Cardiac muscle cell (in vitro differentiated cells and primary cell): ENCODE data around the gene CERS6. TPM values are rescaled to one million over a fixed set of nuclear protein-coding genes. Genes with fewer than 3 reads are reported as not detected.

Experiments
- DNase-seq, 2 donors: peaks; one replicate each; pipeline versions ENCODE4 v3.0.0 to v3.0.0-alpha.2; 2010 to 2017; ENCODE audit warnings: low read depth in 1 of 2, low spot score in 1 of 2
- H3K27ac ChIP-seq: fragments of 200-600 bp; sonication (generic); 2 replicates; pipeline ENCODE4 v1.5.1; 2016
- H3K27me3 ChIP-seq: fragments of 200-600 bp; sonication (generic); 2 replicates; pipeline ENCODE4 v1.6.0; 2016; ENCODE audit warnings: control low read depth
- H3K36me3 ChIP-seq: fragments of 200-600 bp; sonication (generic); 2 replicates; pipeline ENCODE4 v1.5.1; 2016; ENCODE audit warnings: control low read depth
- H3K4me1 ChIP-seq: fragments of 200-600 bp; sonication (generic); 2 replicates; pipeline ENCODE4 v1.8.1; 2017; ENCODE audit warnings: low read depth, mild to moderate bottlenecking, mixed run types
- H3K4me3 ChIP-seq: fragments of 200-600 bp; sonication (generic); 2 replicates; pipeline ENCODE4 v1.5.1; 2016; ENCODE audit warnings: mild to moderate bottlenecking
- H3K9me3 ChIP-seq: fragments of 200-600 bp; sonication (generic); 2 replicates; pipeline ENCODE4 v1.5.1; 2017; ENCODE audit warnings: low read depth, mild to moderate bottlenecking, control low read depth
- polyA plus RNA-seq: library from polyadenylated mRNA; unstranded; fragments of >200 nt; fragmentation: Nextera tagmentation; extraction: Ambion mirVana; gene quantifications from 2 replicates; pipeline ENCODE4 v1.2.1, GENCODE V29; 2016
- total RNA-seq: library from RNA; depleted of rRNA; stranded (reverse); fragments of >200 nt; gene quantifications from 2 replicates; pipeline ENCODE4 v1.2.3, GENCODE V29; 2016
- TF ChIP-seq, protein P1 (sequence below): IDR thresholded peaks from 2 replicates; pipeline ENCODE4 v1.5.1; 2012; ENCODE audit warnings: low read depth, mild to moderate bottlenecking, low read length

CERS6 gene
- total and polyA plus RNA-seq, 2 experiments from 2014 or later: 17.1 to 26.6 TPM

DNA sequence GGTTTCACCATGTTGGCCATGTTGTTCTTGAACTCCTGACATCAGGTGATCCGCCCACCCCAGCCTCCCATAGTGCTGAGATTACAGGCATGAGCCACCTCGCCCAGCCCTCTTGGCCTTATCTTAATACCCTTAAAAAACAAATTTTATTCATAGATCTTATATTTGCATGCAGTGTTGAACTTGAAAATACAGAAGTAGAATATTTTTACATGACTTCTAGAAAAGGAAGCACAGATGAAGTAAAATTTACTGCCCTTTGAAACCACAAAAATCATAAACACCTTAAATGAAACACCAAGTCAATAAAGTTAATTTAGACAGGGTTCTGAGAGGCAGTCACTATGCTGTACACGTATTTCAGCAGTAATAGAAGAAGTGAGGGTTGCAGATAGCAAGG is 145.7 kb downstream of the CERS6 start:
- DNase-seq: no peak
- Histone ChIP-seq H3K36me3 (no peaks in the 10 kb centered on the region), H3K4me1 (peaks cover 22% of the 10 kb centered on the region), H3K27ac (no peak overlapping the region), H3K27me3 (no peaks in the 10 kb centered on the region), H3K4me3 (no peak overlapping the region), H3K9me3 (no peaks in the 10 kb centered on the region)
- TF ChIP-seq, protein P1, sequence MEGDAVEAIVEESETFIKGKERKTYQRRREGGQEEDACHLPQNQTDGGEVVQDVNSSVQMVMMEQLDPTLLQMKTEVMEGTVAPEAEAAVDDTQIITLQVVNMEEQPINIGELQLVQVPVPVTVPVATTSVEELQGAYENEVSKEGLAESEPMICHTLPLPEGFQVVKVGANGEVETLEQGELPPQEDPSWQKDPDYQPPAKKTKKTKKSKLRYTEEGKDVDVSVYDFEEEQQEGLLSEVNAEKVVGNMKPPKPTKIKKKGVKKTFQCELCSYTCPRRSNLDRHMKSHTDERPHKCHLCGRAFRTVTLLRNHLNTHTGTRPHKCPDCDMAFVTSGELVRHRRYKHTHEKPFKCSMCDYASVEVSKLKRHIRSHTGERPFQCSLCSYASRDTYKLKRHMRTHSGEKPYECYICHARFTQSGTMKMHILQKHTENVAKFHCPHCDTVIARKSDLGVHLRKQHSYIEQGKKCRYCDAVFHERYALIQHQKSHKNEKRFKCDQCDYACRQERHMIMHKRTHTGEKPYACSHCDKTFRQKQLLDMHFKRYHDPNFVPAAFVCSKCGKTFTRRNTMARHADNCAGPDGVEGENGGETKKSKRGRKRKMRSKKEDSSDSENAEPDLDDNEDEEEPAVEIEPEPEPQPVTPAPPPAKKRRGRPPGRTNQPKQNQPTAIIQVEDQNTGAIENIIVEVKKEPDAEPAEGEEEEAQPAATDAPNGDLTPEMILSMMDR: no peak

DNA sequence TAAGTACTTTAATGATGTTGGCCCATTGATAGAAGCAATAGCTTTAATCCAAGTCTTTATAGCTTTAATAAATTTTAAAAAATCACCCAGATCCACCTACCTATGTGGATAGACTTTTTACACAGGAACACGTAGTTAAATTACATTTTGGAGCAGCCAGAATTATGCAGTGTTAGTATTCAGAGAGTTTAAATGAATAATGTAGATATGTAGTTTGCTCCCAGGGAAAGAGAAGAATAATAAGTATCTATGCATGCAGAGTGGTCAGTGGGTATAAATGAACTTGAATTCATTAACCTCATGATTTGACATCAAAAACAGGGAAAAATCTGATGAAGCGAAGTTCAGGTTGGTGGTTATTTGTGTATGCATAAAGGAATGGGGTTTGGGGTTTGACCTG is 146.3 kb downstream of the CERS6 start:
- H3K4me1 ChIP-seq: peaks cover 21% of the 10 kb centered on the region
- H3K36me3 ChIP-seq: no peaks in the 10 kb centered on the region
- no peak for DNase-seq
- no peaks in the 10 kb centered on the region for H3K27me3 ChIP-seq
- TF ChIP-seq, protein P1: no peak
- H3K9me3 ChIP-seq: no peaks in the 10 kb centered on the region
- H3K4me3 ChIP-seq: no peak overlapping the region
- H3K27ac ChIP-seq: no peak overlapping the region

DNA sequence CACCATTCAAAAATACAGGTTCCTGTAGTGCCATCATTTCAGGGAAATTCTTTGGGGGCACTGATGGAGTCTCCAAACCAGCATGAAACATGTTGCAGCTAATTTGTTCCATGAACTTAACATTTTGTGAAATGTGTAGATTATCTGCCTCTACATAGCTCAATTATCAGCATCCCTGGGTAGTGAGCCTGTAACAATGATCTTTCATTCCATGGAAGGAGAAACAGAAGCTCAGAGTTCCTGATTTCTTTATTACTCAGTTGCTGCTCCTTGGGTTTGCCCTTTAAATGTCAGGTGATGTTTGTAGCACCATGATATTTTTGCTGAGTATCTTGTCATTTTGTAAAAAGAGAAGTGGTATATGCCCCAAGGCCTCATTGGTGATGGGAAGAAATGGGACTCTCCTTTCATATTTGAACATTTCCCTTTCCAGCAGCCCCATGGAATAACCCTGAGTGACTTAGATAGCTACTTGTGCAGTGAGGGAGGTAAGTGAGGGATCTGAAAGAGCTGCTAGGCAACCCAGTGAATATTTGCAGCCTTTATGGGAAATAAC is 146.9 kb downstream of the CERS6 start:
- H3K9me3 ChIP-seq: no peaks in the 10 kb centered on the region
- no peak for DNase-seq
- H3K27me3 ChIP-seq: no peaks in the 10 kb centered on the region
- TF ChIP-seq, protein P1: no peak
- no peak overlapping the region for H3K27ac ChIP-seq
- H3K36me3 ChIP-seq: no peaks in the 10 kb centered on the region
- H3K4me1 ChIP-seq: peaks cover 16% of the 10 kb centered on the region
- no peak overlapping the region for H3K4me3 ChIP-seq

- Histone ChIP-seq H3K4me1 (peaks cover 10% of the 10 kb centered on the region), H3K9me3 (no peaks in the 10 kb centered on the region), H3K27ac (no peak overlapping the region), H3K4me3 (no peak overlapping the region), H3K27me3 (no peaks in the 10 kb centered on the region), H3K36me3 (no peaks in the 10 kb centered on the region)
- peak in 1 of 2 donors; percentile 49 for DNase-seq
- TF ChIP-seq, protein P1: no peak
Measured at GRCh38 chr2:168603439-168603961, 147.4 kb downstream of the CERS6 start.

GRCh38 chr2:168604252-168604651 is 148.2 kb downstream of the CERS6 start:
- Histone ChIP-seq H3K27ac (no peak overlapping the region), H3K36me3 (no peaks in the 10 kb centered on the region), H3K9me3 (no peaks in the 10 kb centered on the region), H3K4me3 (no peak overlapping the region), H3K4me1 (peaks cover 3% of the 10 kb centered on the region), H3K27me3 (no peaks in the 10 kb centered on the region)
- peak in 1 of 2 donors; percentile 20 for DNase-seq
- TF ChIP-seq, protein P1: no peak
